Inflammatory macrophage treated with lipopolysaccharide for 4 hours (primary cell): ENCODE measurements around the gene VEZF1.

ENCODE experiments used
- DNase-seq: peaks from one replicate; pipeline ENCODE4 v3.0.0-alpha.2; 2020

Gene VEZF1

DNA sequence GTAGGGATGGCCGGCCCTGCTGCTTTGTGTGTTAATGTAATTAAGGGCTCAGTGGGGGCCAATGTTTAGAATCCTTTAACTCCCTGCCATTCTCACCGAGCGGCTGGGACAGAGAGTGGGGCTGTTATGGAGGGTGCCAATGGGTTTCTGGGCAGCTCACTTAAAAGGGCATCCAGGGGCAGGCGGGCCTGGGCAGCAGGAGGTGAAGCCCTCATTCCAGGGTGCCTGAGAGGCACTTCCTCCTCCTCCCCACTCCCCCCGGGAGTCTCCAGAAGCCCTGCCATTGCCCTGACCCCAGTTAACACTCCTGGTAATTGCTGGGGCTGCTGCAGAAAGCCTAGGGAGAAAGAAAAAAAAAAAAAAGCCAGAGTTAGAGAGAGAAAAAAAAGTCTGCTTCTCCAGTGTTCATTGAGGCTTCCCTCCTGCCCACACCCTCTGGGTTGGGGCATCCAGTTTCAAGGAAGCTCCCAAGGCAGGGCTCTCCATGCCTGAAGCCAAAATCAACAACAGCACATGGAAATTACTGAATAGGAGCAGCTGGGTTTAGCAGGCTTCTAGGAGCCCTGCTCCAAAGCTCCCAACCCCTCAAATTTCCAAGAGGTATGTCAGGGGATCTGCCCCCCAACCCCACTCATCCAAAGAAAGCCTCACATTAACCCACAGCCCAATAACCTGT, 60.9 kb downstream of the VEZF1 start:
- DNase-seq, result no peak

DNA sequence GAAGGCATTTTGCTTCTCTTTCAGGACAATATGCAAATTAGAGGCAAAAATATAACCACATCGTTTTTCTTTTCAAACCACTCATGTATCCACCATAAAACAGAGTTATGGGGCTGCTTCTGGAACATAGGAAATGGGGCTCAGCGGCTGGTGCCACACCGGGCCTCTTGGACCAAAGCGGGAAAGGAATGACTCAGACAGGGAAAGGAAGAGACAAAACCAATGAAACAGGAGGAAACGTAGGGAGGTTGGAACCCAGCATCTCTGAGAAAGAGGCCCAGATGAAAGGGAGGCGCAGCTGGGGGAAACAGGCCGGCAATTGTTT, 61.4 kb downstream of the VEZF1 start:
- no peak for DNase-seq

DNA sequence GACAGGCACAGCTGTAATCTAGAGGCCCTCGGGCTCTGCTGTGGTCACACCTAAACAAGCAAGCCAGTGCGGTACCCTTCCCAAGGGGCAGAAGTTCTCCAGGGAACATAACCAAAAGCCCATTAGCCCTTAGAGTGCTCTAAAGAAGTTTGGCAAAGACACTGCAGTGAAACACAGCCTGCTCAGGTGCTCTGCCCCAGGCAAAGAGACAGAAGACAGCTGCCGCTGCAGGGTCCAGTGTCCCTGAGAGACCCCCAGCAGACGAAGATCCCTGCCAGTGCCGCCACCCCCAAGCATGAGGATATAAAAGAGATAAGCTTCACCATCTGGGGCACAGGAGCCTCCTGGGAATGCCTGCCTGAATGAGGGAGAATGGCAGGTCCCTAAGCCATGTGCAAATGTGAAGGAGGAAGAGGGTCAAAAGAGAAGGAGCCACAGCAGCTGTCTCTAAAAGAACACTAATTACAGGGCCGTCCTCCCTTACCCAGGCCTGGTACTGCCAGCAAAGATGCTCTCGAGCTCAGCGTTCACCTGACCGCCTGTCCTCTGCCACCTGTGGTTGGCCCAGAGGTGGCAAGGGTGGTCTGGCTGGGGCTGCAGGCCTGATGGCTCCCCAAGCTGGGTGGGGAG, 62.6 kb downstream of the VEZF1 start:
- no peak for DNase-seq

DNA sequence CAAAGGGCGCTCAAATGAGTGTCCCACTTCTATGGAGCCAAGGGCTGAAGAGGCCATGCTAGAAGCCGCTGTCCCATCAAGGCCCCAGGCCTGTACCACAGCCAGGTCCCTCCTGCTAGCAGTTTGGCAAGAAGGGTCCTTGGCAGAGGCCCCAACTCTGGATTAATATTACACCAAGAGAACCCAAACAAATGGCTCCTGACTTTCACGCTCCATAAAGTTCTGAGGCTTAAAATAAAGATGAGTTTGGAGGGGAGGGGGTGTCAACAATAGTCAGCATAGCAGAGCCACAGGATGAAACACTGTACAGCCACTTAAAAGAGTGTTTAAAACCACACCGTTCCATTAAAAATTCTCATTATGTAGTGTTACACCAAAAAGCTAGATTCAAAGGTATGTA, 63.4 kb downstream of the VEZF1 start:
- DNase-seq, result no peak
